GM21381 (cell line): ENCODE measurements around the gene POU4F3.

Experiments
- ATAC-seq: cut with Tn5 transposase; IDR thresholded peaks from one replicate; pipeline ENCODE4 v1.9.1; 2021; ENCODE audit warnings: mild to moderate bottlenecking, moderate library complexity; ENCODE audit not compliant: unreplicated experiment

The POU4F3 gene

DNA sequence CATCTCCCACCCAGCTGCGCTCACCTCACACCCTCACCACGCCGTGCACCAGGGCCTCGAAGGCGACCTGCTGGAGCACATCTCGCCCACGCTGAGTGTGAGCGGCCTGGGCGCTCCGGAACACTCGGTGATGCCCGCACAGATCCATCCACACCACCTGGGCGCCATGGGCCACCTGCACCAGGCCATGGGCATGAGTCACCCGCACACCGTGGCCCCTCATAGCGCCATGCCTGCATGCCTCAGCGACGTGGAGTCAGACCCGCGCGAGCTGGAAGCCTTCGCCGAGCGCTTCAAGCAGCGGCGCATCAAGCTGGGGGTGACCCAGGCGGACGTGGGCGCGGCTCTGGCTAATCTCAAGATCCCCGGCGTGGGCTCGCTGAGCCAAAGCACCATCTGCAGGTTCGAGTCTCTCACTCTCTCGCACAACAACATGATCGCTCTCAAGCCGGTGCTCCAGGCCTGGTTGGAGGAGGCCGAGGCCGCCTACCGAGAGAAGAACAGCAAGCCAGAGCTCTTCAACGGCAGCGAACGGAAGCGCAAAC, 1.1 kb downstream of the POU4F3 start:
- ATAC-seq = no peak

GRCh38 chr5:146340260-146341081, 1.8 kb downstream of the POU4F3 start:
- ATAC-seq = no peak

DNA sequence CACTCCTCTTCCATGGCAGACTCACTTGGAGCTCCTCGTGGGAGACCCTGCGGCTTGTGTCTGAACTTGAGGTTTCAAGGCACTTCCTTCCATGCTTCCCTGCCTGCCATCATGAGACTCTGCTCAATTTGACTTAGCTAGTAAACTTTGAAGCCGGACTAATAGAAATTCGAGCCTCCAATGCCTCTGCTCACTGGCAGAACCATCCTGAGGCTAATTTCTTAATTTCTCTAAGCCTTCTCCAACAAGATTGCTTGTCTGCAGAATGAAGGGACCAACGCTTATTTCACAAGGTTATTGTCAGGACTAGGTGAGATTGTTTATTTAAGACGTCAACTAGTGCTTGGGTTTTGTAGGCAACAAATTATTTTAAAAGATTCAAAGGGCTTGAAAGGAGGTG, 3.2 kb downstream of the POU4F3 start:
- ATAC-seq = no peak

- no peak for ATAC-seq
These were observed 3.9 kb downstream of the POU4F3 start for GRCh38 chr5:146342519-146342881.

DNA sequence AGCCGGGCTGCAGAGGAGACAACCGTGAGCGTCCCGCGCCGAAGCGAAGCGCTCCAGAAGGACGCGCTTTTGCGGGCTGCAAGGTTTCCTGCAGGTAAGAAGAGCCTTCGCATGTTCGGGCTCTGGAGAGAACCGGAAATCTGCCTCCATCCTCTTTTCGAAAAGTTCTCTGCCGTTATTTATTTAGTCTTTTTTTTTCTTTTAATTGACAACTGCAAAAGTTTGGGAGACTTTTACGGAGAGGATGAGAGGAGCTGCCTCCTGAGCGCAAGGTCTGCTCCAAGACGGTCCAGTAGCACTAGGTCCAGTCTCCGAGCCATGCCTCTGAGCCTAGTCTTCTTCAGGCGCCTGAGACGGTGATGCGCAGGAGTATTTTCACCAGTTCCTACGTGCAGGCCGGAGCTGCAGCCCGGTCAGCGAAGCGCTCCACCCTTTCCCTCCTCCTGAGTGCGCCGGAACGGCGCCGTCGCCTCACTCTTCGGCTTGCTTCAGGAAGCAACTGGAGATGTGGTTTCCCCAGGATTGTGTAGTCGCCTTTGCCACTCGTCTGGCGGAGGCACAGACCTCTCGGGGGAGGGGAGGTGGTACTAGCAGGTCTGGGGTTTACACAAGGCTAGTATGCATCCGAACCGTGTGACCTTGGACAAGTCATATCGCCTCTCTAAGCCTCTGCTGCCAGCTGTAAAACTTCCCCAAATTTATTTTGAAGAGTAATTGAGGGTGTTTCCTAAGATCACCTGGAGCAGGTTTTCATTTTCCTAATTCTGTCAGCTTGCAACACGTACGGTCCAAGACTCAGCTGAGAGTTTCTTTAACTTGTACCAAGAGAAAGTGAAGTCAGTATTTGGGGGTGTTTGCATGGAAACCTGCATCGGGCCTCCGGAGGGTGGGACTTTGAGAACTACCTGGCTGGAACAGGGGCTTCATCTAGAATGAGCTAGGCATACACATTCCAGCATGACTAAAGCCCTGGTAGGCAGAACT, 4.5 kb downstream of the POU4F3 start:
- ATAC-seq = no peak

GRCh38 chr5:146344155-146345118, 5.8 kb downstream of the POU4F3 start:
- ATAC-seq = no peak

GRCh38 chr5:146345240-146345577, 6.6 kb downstream of the POU4F3 start:
- no peak for ATAC-seq

GRCh38 chr5:146345578-146346366, 7.1 kb downstream of the POU4F3 start:
- no peak for ATAC-seq

DNA sequence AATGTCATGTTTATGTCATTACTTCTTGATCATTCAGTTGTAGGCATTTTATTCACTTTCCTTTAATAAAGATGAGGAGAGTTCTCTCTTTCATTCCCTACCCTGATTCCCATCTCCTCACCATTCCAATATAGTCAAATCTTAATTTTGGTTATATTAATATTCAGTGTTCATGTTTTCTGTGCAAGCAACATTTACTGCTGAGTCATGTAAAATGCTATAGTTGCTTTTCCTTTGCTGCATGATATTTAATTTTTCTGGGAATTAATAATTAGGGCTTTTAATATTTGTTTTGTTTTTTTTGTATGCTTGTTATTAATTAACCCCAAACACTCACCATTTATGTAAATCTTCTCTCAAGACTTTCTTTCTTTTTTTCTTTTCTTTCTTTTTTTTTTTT, 18.5 kb downstream of the POU4F3 start:
- no peak for ATAC-seq

GRCh38 chr5:146359836-146360235, 21.2 kb downstream of the POU4F3 start:
- ATAC-seq = no peak

DNA sequence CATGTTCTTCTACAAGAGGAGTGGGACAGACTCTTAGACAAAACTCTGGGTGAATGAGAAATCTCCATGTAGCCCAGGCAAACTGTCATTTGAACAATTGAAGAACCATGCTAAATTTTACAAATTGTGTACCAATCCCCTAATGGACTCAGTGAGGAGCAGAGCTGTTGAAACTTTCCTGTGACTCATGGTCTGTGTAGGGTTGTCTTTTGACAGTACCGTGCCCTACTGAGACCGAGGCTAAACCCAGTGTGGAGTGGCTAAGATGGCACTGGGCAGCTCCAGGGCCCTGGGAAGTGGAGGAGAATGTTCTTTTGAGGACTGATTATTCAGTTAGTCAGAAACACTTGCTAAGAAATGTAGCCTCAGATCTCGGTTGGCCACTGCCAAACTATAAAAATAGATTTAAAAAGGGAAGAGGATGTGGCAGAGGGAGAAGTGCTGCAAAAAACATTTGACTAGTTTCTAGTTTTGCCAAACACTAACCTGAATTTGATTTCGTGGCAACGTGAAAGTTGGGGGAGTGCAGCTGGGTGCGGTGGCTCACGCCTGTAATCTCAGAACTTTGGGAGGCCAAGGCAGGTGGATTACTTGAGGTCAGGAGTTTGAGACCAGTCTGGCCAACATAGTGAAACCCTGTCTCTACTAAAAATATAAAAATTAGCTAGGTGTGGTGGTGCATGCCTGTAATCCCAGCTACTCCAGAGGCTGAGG, 24.7 kb downstream of the POU4F3 start:
- no peak for ATAC-seq

DNA sequence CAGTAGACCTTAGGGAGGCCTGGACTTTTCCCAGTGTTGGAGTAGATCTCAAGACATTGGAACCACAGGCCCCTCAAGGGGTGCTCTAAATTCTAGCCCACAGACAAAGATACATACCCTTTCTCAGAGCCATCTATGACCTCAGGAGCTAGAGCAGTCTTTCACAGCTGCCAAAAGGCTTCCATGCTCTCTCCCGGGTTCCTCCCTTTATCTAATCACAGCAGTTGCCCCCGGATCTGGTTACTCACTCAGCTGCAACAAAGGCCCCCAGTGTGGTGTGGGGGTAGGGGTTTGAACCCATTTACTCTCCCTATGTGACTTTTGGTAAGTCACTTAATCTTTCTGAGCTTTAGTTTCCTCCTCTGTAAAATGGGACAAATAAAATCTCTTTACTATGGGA, 27.0 kb downstream of the POU4F3 start:
- ATAC-seq = no peak

GRCh38 chr5:146366904-146367303, 28.3 kb downstream of the POU4F3 start:
- no peak for ATAC-seq

DNA sequence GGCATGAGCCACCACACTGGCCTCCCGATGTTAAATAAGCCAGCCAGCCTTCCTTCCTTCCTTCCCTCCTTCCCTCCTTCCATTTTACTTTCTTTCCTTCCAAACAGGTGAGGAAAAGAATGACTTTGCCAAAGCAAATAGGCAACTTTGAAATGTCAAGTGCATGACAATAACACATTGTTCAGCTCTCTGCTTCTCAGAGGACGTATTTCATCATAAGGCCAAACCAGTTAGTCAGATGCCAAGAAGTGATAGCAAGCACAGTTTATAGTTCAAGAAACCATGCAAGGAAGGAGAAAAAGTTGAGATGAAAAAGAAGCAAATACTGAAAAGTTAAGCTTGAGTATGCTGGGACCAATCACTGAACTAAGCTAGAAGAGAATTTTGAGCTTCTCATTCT, 29.5 kb downstream of the POU4F3 start:
- no peak for ATAC-seq

- no peak for ATAC-seq
These were observed 31.1 kb downstream of the POU4F3 start for GRCh38 chr5:146369691-146370090.

DNA sequence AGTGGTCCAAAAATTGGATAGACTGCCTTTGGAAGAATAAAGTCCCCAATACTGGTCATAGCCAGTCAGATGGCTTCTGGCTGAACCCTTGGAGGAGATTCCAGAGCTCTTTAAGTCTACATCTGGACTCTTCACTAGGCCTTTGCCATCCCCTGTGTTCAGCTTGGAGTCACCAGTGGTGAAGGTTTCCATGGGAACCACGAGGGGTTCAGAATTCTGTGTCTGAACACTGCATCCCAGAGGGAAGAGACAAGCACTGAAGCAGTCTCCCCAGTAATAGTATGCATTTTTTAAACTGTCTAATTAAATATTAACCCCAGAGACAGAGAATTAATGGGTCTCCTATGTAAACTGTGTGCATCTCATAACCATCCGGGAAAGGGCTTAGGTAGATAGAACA, 38.2 kb downstream of the POU4F3 start:
- ATAC-seq = no peak

GRCh38 chr5:146378986-146379385, 40.3 kb downstream of the POU4F3 start:
- no peak for ATAC-seq

- no peak for ATAC-seq
These were observed 42.1 kb downstream of the POU4F3 start for GRCh38 chr5:146380714-146381113.

- ATAC-seq = no peak
These were observed 49.7 kb downstream of the POU4F3 start for GRCh38 chr5:146388386-146388785.
